Cardiac muscle cell (in vitro differentiated cells and primary cell): ENCODE measurements around the gene SSR1. TPM values are rescaled to one million over a fixed set of nuclear protein-coding genes. Genes with fewer than 3 reads are reported as not detected.
A peak's percentile ranks its signal among the peaks of the same experiment; 100 is the strongest.

Source experiments
- DNase-seq, 2 donors: peaks; one replicate each; pipeline versions ENCODE4 v3.0.0 to v3.0.0-alpha.2; 2010 to 2017; ENCODE audit warnings: low read depth in 1 of 2, low spot score in 1 of 2
- H3K27ac ChIP-seq: fragments of 200-600 bp; sonication (generic); 2 replicates; pipeline ENCODE4 v1.5.1; 2016
- H3K27me3 ChIP-seq: fragments of 200-600 bp; sonication (generic); 2 replicates; pipeline ENCODE4 v1.6.0; 2016; ENCODE audit warnings: control low read depth
- H3K36me3 ChIP-seq: fragments of 200-600 bp; sonication (generic); 2 replicates; pipeline ENCODE4 v1.5.1; 2016; ENCODE audit warnings: control low read depth
- H3K4me1 ChIP-seq: fragments of 200-600 bp; sonication (generic); 2 replicates; pipeline ENCODE4 v1.8.1; 2017; ENCODE audit warnings: low read depth, mild to moderate bottlenecking, mixed run types
- H3K4me3 ChIP-seq: fragments of 200-600 bp; sonication (generic); 2 replicates; pipeline ENCODE4 v1.5.1; 2016; ENCODE audit warnings: mild to moderate bottlenecking
- H3K9me3 ChIP-seq: fragments of 200-600 bp; sonication (generic); 2 replicates; pipeline ENCODE4 v1.5.1; 2017; ENCODE audit warnings: low read depth, mild to moderate bottlenecking, control low read depth
- polyA plus RNA-seq: library from polyadenylated mRNA; unstranded; fragments of >200 nt; fragmentation: Nextera tagmentation; extraction: Ambion mirVana; gene quantifications from 2 replicates; pipeline ENCODE4 v1.2.1, GENCODE V29; 2016
- total RNA-seq: library from RNA; depleted of rRNA; stranded (reverse); fragments of >200 nt; gene quantifications from 2 replicates; pipeline ENCODE4 v1.2.3, GENCODE V29; 2016
- TF ChIP-seq, protein P1 (sequence below): IDR thresholded peaks from 2 replicates; pipeline ENCODE4 v1.5.1; 2012; ENCODE audit warnings: low read depth, mild to moderate bottlenecking, low read length

SSR1 gene
- total and polyA plus RNA-seq, 2 experiments from 2014 or later: 26.3 to 54.5 TPM

DNA sequence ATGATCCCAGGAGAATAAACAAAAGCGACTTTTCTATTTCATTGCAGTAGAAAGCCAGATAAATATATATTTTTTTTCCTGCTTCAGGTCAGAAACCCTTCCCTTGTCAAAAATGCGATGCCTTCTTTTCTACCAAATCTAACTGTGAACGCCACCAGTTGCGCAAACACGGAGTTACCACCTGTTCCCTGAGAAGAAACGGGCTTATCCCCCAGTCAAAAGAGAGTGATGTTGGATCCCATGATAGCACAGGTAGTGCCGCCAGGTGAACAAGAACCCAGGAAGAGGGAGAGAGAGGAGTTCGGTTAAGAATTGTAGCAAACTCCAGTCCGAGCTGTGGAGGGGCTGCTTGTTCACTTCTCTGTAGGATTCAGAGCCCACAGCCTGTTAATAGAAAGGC lies 72.6 kb downstream of the SSR1 start:
- DNase-seq: no peak
- H3K27me3 ChIP-seq: no peaks in the 10 kb centered on the region
- no peaks in the 10 kb centered on the region for H3K36me3 ChIP-seq
- peak overlapping the region; percentile 23 for H3K27ac ChIP-seq
- H3K9me3 ChIP-seq: no peaks in the 10 kb centered on the region
- TF ChIP-seq, protein P1, sequence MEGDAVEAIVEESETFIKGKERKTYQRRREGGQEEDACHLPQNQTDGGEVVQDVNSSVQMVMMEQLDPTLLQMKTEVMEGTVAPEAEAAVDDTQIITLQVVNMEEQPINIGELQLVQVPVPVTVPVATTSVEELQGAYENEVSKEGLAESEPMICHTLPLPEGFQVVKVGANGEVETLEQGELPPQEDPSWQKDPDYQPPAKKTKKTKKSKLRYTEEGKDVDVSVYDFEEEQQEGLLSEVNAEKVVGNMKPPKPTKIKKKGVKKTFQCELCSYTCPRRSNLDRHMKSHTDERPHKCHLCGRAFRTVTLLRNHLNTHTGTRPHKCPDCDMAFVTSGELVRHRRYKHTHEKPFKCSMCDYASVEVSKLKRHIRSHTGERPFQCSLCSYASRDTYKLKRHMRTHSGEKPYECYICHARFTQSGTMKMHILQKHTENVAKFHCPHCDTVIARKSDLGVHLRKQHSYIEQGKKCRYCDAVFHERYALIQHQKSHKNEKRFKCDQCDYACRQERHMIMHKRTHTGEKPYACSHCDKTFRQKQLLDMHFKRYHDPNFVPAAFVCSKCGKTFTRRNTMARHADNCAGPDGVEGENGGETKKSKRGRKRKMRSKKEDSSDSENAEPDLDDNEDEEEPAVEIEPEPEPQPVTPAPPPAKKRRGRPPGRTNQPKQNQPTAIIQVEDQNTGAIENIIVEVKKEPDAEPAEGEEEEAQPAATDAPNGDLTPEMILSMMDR: no peak
- H3K4me1 ChIP-seq: peaks cover 10% of the 10 kb centered on the region
- H3K4me3 ChIP-seq: no peak overlapping the region

DNA sequence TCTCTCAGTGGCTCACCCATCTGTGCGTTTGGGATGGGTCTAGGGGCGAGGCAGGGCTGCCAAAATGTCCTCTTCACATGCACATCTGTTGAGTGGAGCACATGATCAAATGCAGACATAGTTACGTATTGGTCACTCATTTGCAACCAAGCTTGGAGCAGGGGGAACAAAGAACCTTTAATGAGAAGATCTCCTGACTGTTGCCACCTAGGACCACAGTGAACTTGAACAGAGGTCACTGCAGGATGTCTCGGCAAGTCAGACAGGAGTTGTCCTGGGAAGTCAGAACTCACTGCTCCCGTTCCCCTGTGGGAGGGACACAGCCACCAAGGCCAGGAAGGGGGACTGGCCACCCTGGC lies 73.4 kb downstream of the SSR1 start:
- Histone ChIP-seq H3K4me1 (peaks cover 10% of the 10 kb centered on the region), H3K4me3 (no peak overlapping the region), H3K9me3 (no peaks in the 10 kb centered on the region), H3K36me3 (no peaks in the 10 kb centered on the region), H3K27me3 (no peaks in the 10 kb centered on the region), H3K27ac (no peak overlapping the region)
- no peak for DNase-seq
- TF ChIP-seq, protein P1: no peak

DNA sequence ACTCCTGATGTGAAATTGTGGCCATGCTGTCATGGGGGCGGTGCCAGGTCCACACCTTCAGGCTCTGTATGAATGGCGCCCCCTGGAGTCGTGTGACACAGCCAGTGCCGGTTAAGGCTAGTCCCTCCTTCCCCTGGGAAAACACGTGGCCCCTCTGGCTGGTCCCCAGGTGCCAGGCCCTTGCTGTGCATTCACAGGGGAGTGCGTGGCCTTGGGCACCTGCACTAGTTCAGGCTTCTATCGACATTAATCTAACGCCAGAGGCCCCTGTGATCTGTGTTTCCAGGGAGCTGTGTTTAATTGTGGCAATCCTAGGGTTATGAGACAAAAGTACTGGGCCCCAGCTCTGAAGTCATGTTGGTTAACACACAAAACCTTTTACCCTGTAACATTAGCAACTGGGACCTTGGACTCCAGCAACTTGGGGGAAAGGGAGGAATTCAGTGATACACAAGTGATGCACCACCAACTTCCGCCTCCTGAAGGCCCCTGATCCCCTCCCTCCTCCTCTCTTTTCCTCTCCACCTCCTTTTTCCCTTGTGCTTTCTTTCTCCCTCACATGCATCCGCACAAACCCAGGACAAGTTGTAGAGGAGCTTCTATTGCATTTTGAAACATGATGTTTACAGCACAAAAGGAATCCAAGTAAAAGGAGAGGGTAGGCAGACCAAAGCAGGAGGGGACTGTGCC lies 74.0 kb downstream of the SSR1 start:
- TF ChIP-seq, protein P1: peak; percentile 56
- Histone ChIP-seq H3K36me3 (peaks cover 4% of the 10 kb centered on the region), H3K27me3 (no peaks in the 10 kb centered on the region), H3K9me3 (no peaks in the 10 kb centered on the region), H3K27ac (no peak overlapping the region), H3K4me3 (no peak overlapping the region), H3K4me1 (peaks cover 10% of the 10 kb centered on the region)
- DNase-seq: peak; percentile 68 to 90

GRCh38 chr6:7238526-7238899 lies 74.5 kb downstream of the SSR1 start:
- Histone ChIP-seq H3K4me3 (no peak overlapping the region), H3K4me1 (peaks cover 10% of the 10 kb centered on the region), H3K27ac (no peak overlapping the region), H3K27me3 (no peaks in the 10 kb centered on the region), H3K9me3 (no peaks in the 10 kb centered on the region), H3K36me3 (peaks cover 4% of the 10 kb centered on the region)
- TF ChIP-seq, protein P1: no peak
- DNase-seq: no peak

- Histone ChIP-seq H3K4me3 (no peak overlapping the region), H3K9me3 (no peaks in the 10 kb centered on the region), H3K4me1 (peaks cover 6% of the 10 kb centered on the region), H3K36me3 (peaks cover 4% of the 10 kb centered on the region), H3K27me3 (no peaks in the 10 kb centered on the region), H3K27ac (no peak overlapping the region)
- DNase-seq: no peak
- TF ChIP-seq, protein P1: no peak
Observed at GRCh38 chr6:7237653-7238188, 75.3 kb downstream of the SSR1 start.
